Esophagus squamous epithelium (tissue), 5 donors: ENCODE measurements around the gene PPP1R14B. TPM values are rescaled to one million over a fixed set of nuclear protein-coding genes. Genes with fewer than 3 reads are reported as not detected.
A peak's percentile ranks its signal among the peaks of the same experiment; 100 is the strongest.

ENCODE experiments used
- DNase-seq: peaks from one replicate; lab custom pipeline; 2025; lab: John Stamatoyannopoulos, UW
- H3K27ac ChIP-seq, 4 donors: fragments of 200-600 bp; sonication (generic); one replicate each; pipeline ENCODE4 v1.5.1; 2016 to 2019; ENCODE audit warnings: mild to moderate bottlenecking in 1 of 4
- H3K27me3 ChIP-seq, 4 donors: fragments of 200-600 bp; sonication (generic); 1 replicate in 3 of 4; 2 replicates in 1 of 4; pipeline versions ENCODE4 v1.5.1 to v1.6.0; 2017 to 2021; ENCODE audit warnings: antibody characterized with exemption in 1 of 4
- H3K36me3 ChIP-seq, 3 donors: fragments of 200-600 bp; sonication (generic); one replicate each; pipeline ENCODE4 v1.5.1; 2016 to 2019
- H3K4me1 ChIP-seq, 3 donors: fragments of 200-600 bp; sonication (generic); one replicate each; pipeline ENCODE4 v1.5.1; 2017 to 2019
- H3K4me3 ChIP-seq, 4 donors: fragments of 200-600 bp; sonication (generic); 1 replicate in 3 of 4; 2 replicates in 1 of 4; pipeline ENCODE4 v1.5.1; 2016 to 2019; ENCODE audit warnings: mild to moderate bottlenecking in 2 of 4, moderate library complexity in 1 of 4
- H3K9me3 ChIP-seq, 3 donors: fragments of 200-600 bp; sonication (generic); one replicate each; pipeline ENCODE4 v1.5.1; 2016 to 2019
- CTCF ChIP-seq, 6 experiments: fragments of 450-650 bp in 4 of 6; fragments of 200-600 bp in 2 of 6; sonication (generic) in 2 of 6; IDR thresholded peaks; one replicate each; pipeline ENCODE4 v1.5.1; 2016 to 2019; ENCODE audit warnings: antibody characterized with exemption in 6 of 6, mild to moderate bottlenecking in 4 of 6, moderate library complexity in 4 of 6
- POLR2A ChIP-seq, 4 donors: fragments of 450-650 bp; IDR thresholded peaks; one replicate each; pipeline ENCODE4 v1.6.1; 2017; ENCODE audit warnings: antibody characterized with exemption in 4 of 4, mild to moderate bottlenecking in 4 of 4, moderate library complexity in 3 of 4
- WGBS, 2 donors: methylation state at CpG; one replicate each; pipeline ENCODE4 v1.1.5; 2018; 5-methylcytosine and 5-hydroxymethylcytosine counted together
- intact Hi-C: fragments of 100-400 bp; cut with DNase I; formaldehyde crosslinking; loops from one replicate; pipeline ENCODE4 v1.15.0; 2022
- total RNA-seq, 4 donors: library from RNA; depleted of rRNA; stranded (reverse); fragments of >200 nt; gene quantifications; one replicate each; pipeline ENCODE4 v1.1.0, GENCODE V29; 2016
- donor health status: DM: yes; HTN: yes; CAD: no.

The PPP1R14B gene
- total RNA-seq, 4 donors from 2014 or later: 137 to 279 (median 203) TPM

- H3K4me1 ChIP-seq: peaks cover 16 to 41% (median 24%) of the 10 kb centered on the region in 3 donors
- no peaks in the 10 kb centered on the region for H3K27me3 ChIP-seq
- intact Hi-C loops: no loop called here
- no peak for DNase-seq
- H3K4me3 ChIP-seq: no peak overlapping the region
- no peak overlapping the region for H3K27ac ChIP-seq
- no peak for TF ChIP-seq POLR2A (IDR thresholded peaks at IDR 0.05)
- TF ChIP-seq CTCF (IDR thresholded peaks at IDR 0.05): no peak
- H3K9me3 ChIP-seq: no peaks in the 10 kb centered on the region
- WGBS, 2 donors: 89% methylated on average over 8 of the region's 15 CpGs; no CpG with 5 or more reads in 1 of the 2 donors
- peaks cover 32 to 75% (median 34%) of the 10 kb centered on the region in 3 donors for H3K36me3 ChIP-seq
Observed at GRCh38 chr11:64256300-64256699, 9.6 kb upstream of the PPP1R14B start.

GRCh38 chr11:64255135-64256128 lies 8.7 kb upstream of the PPP1R14B start:
- DNase-seq: no peak
- intact Hi-C loops: no loop called here
- TF ChIP-seq CTCF (IDR thresholded peaks at IDR 0.05) (no peak), POLR2A (IDR thresholded peaks at IDR 0.05) (no peak)
- Histone ChIP-seq H3K36me3 (peaks cover 31 to 66% (median 32%) of the 10 kb centered on the region in 3 donors), H3K27me3 (no peaks in the 10 kb centered on the region), H3K9me3 (no peaks in the 10 kb centered on the region), H3K4me3 (no peak overlapping the region), H3K27ac (no peak overlapping the region), H3K4me1 (peaks cover 21 to 50% (median 32%) of the 10 kb centered on the region in 3 donors)
- 80 to 86% methylated on average over 5 to 22 of the region's 35 CpGs for WGBS, 2 donors

GRCh38 chr11:64254326-64254725 lies 7.6 kb upstream of the PPP1R14B start:
- no peak for TF ChIP-seq CTCF (IDR thresholded peaks at IDR 0.05)
- TF ChIP-seq POLR2A (IDR thresholded peaks at IDR 0.05): no peak
- H3K27me3 ChIP-seq: no peaks in the 10 kb centered on the region
- no CpG with 5 or more reads among the region's 7 CpGs for WGBS, 2 donors
- H3K27ac ChIP-seq: no peak overlapping the region
- peaks cover 21 to 55% (median 24%) of the 10 kb centered on the region in 3 donors for H3K36me3 ChIP-seq
- DNase-seq: no peak
- peaks cover 21 to 58% (median 33%) of the 10 kb centered on the region in 3 donors for H3K4me1 ChIP-seq
- no peak overlapping the region for H3K4me3 ChIP-seq
- no peaks in the 10 kb centered on the region for H3K9me3 ChIP-seq
- intact Hi-C loops: no loop called here

DNA sequence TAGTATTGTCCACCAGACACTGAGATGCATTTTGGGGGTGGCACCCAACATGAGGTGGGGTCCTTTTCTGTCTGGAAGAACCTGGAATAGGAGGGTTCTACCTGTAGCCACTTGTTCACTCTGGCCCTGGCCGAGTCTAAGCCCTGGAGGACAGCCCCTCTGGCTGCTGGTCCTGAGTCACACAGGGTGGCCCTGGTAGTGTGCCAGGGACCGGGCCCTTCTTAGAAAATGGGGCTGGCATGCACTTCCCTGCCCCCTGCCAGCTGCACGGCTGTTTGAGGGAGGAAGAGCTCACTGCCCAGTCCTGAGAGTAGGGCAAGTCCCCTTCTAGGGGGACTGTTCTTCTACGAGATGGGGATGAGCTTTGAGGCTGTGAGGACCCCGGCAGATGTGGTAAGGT lies 6.7 kb upstream of the PPP1R14B start:
- no peak for DNase-seq
- H3K36me3 ChIP-seq: peaks cover 13 to 47% (median 15%) of the 10 kb centered on the region in 3 donors
- H3K9me3 ChIP-seq: no peaks in the 10 kb centered on the region
- no peak for TF ChIP-seq CTCF (IDR thresholded peaks at IDR 0.05)
- TF ChIP-seq POLR2A (IDR thresholded peaks at IDR 0.05): no peak
- 42% methylated on average over 3 of the region's 5 CpGs; no CpG with 5 or more reads in 1 of the 2 donors for WGBS, 2 donors
- H3K27ac ChIP-seq: peak overlapping the region in 2 of 4 donors; percentile 2 to 5
- H3K4me3 ChIP-seq: peak overlapping the region in 1 of 4 donors; percentile 75
- intact Hi-C loops: no loop called here
- peaks cover 21 to 58% (median 33%) of the 10 kb centered on the region in 3 donors for H3K4me1 ChIP-seq
- H3K27me3 ChIP-seq: no peaks in the 10 kb centered on the region

DNA sequence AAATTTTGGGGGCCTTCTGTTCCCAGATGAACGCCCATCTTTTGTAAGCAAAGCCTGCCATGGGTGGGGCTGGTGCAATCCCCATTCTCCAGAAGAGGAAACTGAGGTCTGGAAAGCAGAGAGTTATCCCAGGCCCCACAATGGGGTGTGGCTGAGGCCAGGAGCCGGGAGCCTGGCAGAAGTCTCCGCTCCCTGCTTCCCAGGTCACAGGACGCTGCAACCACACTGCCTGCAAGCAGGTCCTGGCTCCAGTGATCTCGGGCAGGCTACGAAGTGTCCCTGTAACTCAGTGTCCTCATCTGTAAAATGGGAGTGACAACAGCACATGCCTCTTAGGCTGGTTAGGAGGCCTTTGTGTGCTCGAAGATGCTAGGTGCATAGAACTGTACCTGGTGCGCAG lies 6.3 kb upstream of the PPP1R14B start:
- H3K9me3 ChIP-seq: no peaks in the 10 kb centered on the region
- H3K4me1 ChIP-seq: peaks cover 22 to 61% (median 34%) of the 10 kb centered on the region in 3 donors
- WGBS, 2 donors: 65% methylated on average over 8 of the region's 8 CpGs; no CpG with 5 or more reads in 1 of the 2 donors
- intact Hi-C loops: no loop called here
- DNase-seq: no peak
- H3K27me3 ChIP-seq: no peaks in the 10 kb centered on the region
- TF ChIP-seq POLR2A (IDR thresholded peaks at IDR 0.05) (no peak), CTCF (IDR thresholded peaks at IDR 0.05) (no peak)
- peaks cover 13 to 43% (median 14%) of the 10 kb centered on the region in 3 donors for H3K36me3 ChIP-seq
- peak overlapping the region in 3 of 4 donors; percentile 19 to 91 (median 91) for H3K27ac ChIP-seq
- peak overlapping the region in 3 of 4 donors; percentile 75 to 94 (median 76) for H3K4me3 ChIP-seq
